Measurements from ENCODE around the gene RFWD3. TPM values are rescaled to one million over a fixed set of nuclear protein-coding genes. Genes with fewer than 3 reads are reported as not detected.

Gene RFWD3
- total and polyA plus RNA-seq, 10 donors: 4.6 to 40.6 (median 30.1) TPM

GRCh38 chr16:74623214-74623838, 43.4 kb downstream of the RFWD3 start:
- 31 to 41% (median 33%) methylated on average over 4 of the region's 4 CpGs for WGBS, 5 donors
- DNase-seq: no peak
- H3K4me3 ChIP-seq: no peak overlapping the region
- no peaks in the 10 kb centered on the region for H3K4me1 ChIP-seq
- no peaks in the 10 kb centered on the region for H3K27me3 ChIP-seq (replicated peaks in 1 of 7)
- no peaks in the 10 kb centered on the region for H3K9me3 ChIP-seq
- H3K27ac ChIP-seq: no peak overlapping the region
- TF ChIP-seq POLR2AphosphoS5 (IDR thresholded peaks at IDR 0.05): no peak
- TF ChIP-seq CTCF (IDR thresholded peaks at IDR 0.05 in 8 of 11, conservative IDR thresholded peaks at IDR 0.05 in 3 of 11): peak; percentile 8 to 73 (median 56)
- intact Hi-C loops (cut with DNase I; ENCODE audit: low total_unique reads): no loop called here
- H3K36me3 ChIP-seq: peaks cover 2 to 100% (median 66%) of the 10 kb centered on the region in 6 donors

- intact Hi-C loops (cut with DNase I; ENCODE audit: low total_unique reads): no loop called here
- WGBS, 5 donors: 92 to 95% (median 94%) methylated on average over 4 of the region's 4 CpGs
These were observed 44.7 kb downstream of the RFWD3 start for GRCh38 chr16:74622005-74622404.

GRCh38 chr16:74617206-74617788, 49.4 kb downstream of the RFWD3 start:
- intact Hi-C loops (cut with DNase I; ENCODE audit: low total_unique reads): no loop called here
- no peak for DNase-seq

More at GRCh38 chr16:74622005-74622404, 44.7 kb downstream of the RFWD3 start:
- H3K27ac ChIP-seq: no peak overlapping the region
- no peaks in the 10 kb centered on the region for H3K9me3 ChIP-seq
- no peak overlapping the region for H3K4me3 ChIP-seq
- no peak for TF ChIP-seq POLR2A (IDR thresholded peaks at IDR 0.05)
- no peak for TF ChIP-seq POLR2AphosphoS5 (IDR thresholded peaks at IDR 0.05)
- no peak for TF ChIP-seq CTCF (IDR thresholded peaks at IDR 0.05 in 8 of 11, conservative IDR thresholded peaks at IDR 0.05 in 3 of 11)
- H3K36me3 ChIP-seq: peaks cover 2 to 93% (median 55%) of the 10 kb centered on the region in 6 donors
- H3K4me1 ChIP-seq: no peaks in the 10 kb centered on the region
- no peak for DNase-seq
- H3K27me3 ChIP-seq (replicated peaks in 1 of 7): no peaks in the 10 kb centered on the region

More at GRCh38 chr16:74617206-74617788, 49.4 kb downstream of the RFWD3 start:
- Histone ChIP-seq H3K27me3 (replicated peaks in 1 of 7) (no peaks in the 10 kb centered on the region), H3K4me1 (no peaks in the 10 kb centered on the region), H3K36me3 (peaks cover 0 to 66% (median 12%) of the 10 kb centered on the region in 6 donors), H3K9me3 (no peaks in the 10 kb centered on the region), H3K4me3 (no peak overlapping the region), H3K27ac (no peak overlapping the region)
- no peak for TF ChIP-seq CTCF (IDR thresholded peaks at IDR 0.05 in 8 of 11, conservative IDR thresholded peaks at IDR 0.05 in 3 of 11)
- no peak for TF ChIP-seq POLR2A (IDR thresholded peaks at IDR 0.05)
- TF ChIP-seq POLR2AphosphoS5 (IDR thresholded peaks at IDR 0.05): no peak
- WGBS, 5 donors: 80 to 94% (median 83%) methylated on average over 1 of the region's 1 CpG
